Bladder microvascular endothelial cell (primary cell): ENCODE data around the gene KCNQ2. TPM values are rescaled to one million over a fixed set of nuclear protein-coding genes. Genes with fewer than 3 reads are reported as not detected.

Experiments used
- total RNA-seq: library from RNA; depleted of rRNA; stranded (reverse); fragments of >200 nt; gene quantifications from 2 replicates; pipeline ENCODE4 v1.2.3, GENCODE V29; 2014

Gene KCNQ2
- total RNA-seq = not detected in 2 replicates

DNA sequence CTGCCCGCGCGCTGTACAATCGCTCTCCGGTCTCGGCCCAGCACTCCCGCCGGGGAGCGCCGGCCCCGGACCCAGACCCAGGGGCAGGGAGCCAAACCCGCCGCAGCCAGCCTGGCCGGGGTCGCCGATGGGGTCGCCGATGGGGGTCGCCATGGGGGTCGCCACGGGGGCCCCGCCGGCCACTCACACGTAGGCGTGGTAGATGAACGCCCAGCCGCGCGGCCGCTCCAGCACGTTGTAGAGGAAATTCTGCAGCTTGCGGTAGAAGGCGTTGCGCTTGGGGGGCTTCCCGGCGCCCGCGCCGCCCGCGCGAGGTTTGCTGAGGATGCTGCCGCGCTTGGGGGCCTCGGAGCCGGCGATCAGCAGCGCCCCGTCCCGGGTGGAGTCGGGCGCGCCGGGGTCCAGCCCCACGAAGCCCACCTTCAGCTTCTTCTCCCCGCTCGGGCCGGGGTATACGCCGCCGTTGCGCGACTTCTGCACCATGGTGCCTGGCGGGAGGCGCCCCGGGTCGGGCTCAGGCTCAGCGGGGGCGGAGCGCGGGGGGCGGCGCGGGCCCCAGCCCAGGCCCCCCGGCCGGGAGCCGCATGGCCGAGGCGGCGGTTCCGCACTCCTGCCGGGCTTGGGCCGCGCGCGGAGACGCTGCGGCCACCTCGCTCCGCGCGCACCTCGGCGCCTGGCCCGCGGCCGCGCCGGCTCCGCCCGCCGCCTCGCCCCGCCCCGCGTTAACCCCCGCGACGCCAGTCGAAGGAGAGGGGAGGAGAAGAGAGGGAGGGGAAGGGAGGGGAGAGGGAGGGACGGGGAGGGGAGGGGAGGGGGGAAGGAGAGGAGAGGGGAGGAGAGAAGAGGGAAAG, at the start of gene KCNQ2:
Gene KCNQ2, minus strand, starts transcription at position 675 of the 851 bp plus-strand sequence. Its CDS starts 192 bp downstream, at position 483.

DNA sequence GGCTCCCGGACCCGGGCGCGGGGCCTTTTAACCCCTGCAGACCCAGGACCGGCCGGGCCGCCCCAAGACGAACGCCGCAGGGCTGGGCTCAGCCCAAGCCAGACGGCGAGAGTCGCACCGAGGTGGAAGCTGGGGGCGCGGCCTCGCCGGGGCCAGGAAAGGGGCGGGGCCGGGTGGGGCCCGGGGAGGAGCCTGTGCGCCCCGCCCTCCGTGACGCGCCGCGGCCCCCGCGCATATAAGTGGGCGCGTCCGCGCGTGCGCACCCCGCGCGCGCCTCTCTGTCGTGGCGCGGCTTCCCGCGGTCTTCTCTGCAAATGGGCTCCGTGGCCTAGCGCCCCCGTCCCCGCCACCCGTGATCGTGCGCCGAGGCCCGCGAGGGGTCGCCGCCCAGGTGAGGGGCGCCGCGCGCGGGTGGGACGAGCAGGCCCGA, 48.1 kb upstream of the KCNQ2 start, which contains the start of gene PPDPF:
Gene PPDPF, plus strand, starts transcription at position 262 of the 430 bp plus-strand sequence. CDS start 544 bp downstream, outside the sequence.

DNA sequence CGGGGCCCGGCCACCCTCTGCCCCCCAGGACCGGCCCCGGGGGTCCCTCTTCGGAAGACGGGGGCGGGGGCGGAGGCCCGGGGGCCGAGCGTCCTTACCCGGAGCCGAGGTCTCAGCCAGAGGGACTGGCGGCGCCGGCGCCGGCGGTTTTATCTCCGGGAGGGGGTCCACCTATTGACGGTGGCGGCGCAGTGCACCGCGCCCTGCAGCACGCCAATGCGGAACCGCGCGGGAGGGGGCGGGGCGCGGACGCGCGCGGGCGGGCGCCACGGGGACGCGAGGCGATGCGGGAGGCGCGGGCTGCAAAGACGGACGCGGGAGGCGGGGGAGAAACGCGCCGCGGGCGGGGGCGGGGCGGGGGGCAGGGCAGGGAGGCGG, 26.5 kb upstream of the KCNQ2 start, which contains the start of gene EEF1A2:
Gene EEF1A2, minus strand, starts transcription at position 124 of the 378 bp plus-strand sequence. CDS start 1,320 bp downstream, outside the sequence.

DNA sequence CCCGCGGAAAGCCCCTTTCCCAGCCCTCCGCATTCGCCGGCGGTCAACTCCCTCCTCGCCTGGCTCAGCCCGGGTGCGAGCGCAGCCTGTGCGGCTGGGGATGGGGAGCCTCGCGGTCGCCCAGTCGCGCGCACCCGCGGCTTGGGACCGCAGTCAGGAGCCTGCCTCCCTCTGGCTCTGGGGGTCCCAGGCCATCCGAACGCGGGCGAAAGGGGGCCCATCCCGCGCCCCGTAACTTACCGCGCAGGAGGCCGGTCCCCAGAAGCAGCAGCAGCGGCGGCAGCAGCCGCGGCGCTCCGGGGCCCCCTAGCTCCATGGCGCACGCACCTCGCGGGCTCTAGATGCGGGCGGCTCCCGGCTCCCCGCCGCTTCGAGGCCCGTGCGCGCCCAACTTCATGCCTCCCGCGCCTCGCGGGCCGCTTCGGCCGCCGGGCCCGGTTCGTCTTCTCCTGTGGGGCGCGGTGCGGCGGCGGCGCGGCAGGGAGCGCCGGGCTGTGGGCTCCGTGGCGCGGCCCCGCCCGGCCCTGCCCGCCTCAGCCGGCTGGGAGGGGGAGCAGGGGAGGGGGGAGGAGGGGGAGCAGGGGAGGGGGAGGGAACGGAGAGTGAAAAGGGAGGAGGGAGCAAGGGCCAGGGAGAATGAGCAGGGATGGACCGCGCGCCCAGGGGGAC, 111.5 kb downstream of the KCNQ2 start, which contains the start of gene CHRNA4:
Gene CHRNA4, minus strand, starts transcription at position 500 of the 669 bp plus-strand sequence. Its CDS starts 184 bp downstream, at position 316.

Other genes with a start within 250 kb of the KCNQ2 start
- gene BIRC7, start 236.8 kb downstream of the KCNQ2 start, total RNA-seq = not detected in 2 replicates
- gene NKAIN4, start 218.2 kb downstream of the KCNQ2 start, total RNA-seq = not detected in 2 replicates
- gene ARFGAP1, start 199.8 kb downstream of the KCNQ2 start, total RNA-seq = 32.7 and 68.0 TPM in 2 replicates
- gene COL20A1, start 179.5 kb downstream of the KCNQ2 start, total RNA-seq = not detected in 2 replicates
- 0.06 TPM in 1 of 2 replicates, not detected in the other for gene CHRNA4, start 111.3 kb downstream of the KCNQ2 start, total RNA-seq
- 0.49 and 27.1 TPM in 2 replicates for gene EEF1A2, start 26.4 kb upstream of the KCNQ2 start, total RNA-seq
- 10.7 and 13.3 TPM in 2 replicates for gene PPDPF, start 48.1 kb upstream of the KCNQ2 start, total RNA-seq
- 0.13 TPM in 1 of 2 replicates, not detected in the other for gene PTK6, start 64.7 kb upstream of the KCNQ2 start, total RNA-seq
- not detected in 2 replicates for gene SRMS, start 75.1 kb upstream of the KCNQ2 start, total RNA-seq
- 1.0 and 1.1 TPM in 2 replicates for gene FNDC11, start 81.5 kb upstream of the KCNQ2 start, total RNA-seq
- gene HELZ2, start 101.6 kb upstream of the KCNQ2 start, total RNA-seq = 52.6 and 101 TPM in 2 replicates
- 7.4 and 12.5 TPM in 2 replicates for gene GMEB2, start 154.4 kb upstream of the KCNQ2 start, total RNA-seq
- 0.69 and 1.5 TPM in 2 replicates for gene STMN3, start 180.8 kb upstream of the KCNQ2 start, total RNA-seq
- gene RTEL1, start 185.7 kb upstream of the KCNQ2 start, total RNA-seq = 8.3 and 14.5 TPM in 2 replicates
- 19.1 and 28.5 TPM in 2 replicates for gene TNFRSF6B, start 224.0 kb upstream of the KCNQ2 start, total RNA-seq
- gene ARFRP1, start 235.3 kb upstream of the KCNQ2 start, total RNA-seq = 33.4 and 68.0 TPM in 2 replicates
- gene ZGPAT, start 235.4 kb upstream of the KCNQ2 start, total RNA-seq = 16.4 and 23.8 TPM in 2 replicates